Measurements from ENCODE around the gene FARS2. TPM values are rescaled to one million over a fixed set of nuclear protein-coding genes. Genes with fewer than 3 reads are reported as not detected.

FARS2 gene
- total and polyA plus RNA-seq, 11 donors, result 11.4 to 24.6 (median 20.5) TPM

GRCh38 chr6:5677219-5678000 lies 416.1 kb downstream of the FARS2 start:
- ATAC-seq (no peak), DNase-seq (no peak)
- intact Hi-C loops (cut with DNase I), result no loop called here
- no peaks in the 10 kb centered on the region for H3K36me3 ChIP-seq
- H3K27ac ChIP-seq, result no peak overlapping the region
- H3K27me3 ChIP-seq, result no peaks in the 10 kb centered on the region
- H3K9me3 ChIP-seq, result no peaks in the 10 kb centered on the region
- WGBS, 4 donors, result 89 to 92% (median 91%) methylated on average over 6 of the region's 6 CpGs
- peaks cover 0 to 59% (median 4%) of the 10 kb centered on the region in 12 donors for H3K4me1 ChIP-seq
- no peak overlapping the region for H3K4me3 ChIP-seq
- no peak for TF ChIP-seq POLR2A (IDR thresholded peaks at IDR 0.05)

- no peak for TF ChIP-seq POLR2A (IDR thresholded peaks at IDR 0.05)
- H3K4me1 ChIP-seq, result peaks cover 0 to 40% (median under 1%) of the 10 kb centered on the region in 12 donors
- intact Hi-C loops (cut with DNase I), result no loop called here
- WGBS, 4 donors, result 79 to 90% (median 82%) methylated on average over 2 of the region's 2 CpGs
- H3K9me3 ChIP-seq, result no peaks in the 10 kb centered on the region
- no peaks in the 10 kb centered on the region for H3K36me3 ChIP-seq
- no peak for ATAC-seq
- no peaks in the 10 kb centered on the region for H3K27me3 ChIP-seq
- no peak for DNase-seq
- H3K4me3 ChIP-seq, result no peak overlapping the region
- H3K27ac ChIP-seq, result peak overlapping the region in 1 of 12 donors; percentile 28
Measured at GRCh38 chr6:5679270-5679669, 418.0 kb downstream of the FARS2 start.

GRCh38 chr6:5679691-5680090 lies 418.4 kb downstream of the FARS2 start:
- TF ChIP-seq POLR2A (IDR thresholded peaks at IDR 0.05) (no peak), CTCF (IDR thresholded peaks at IDR 0.05) (no peak)
- peak overlapping the region in 1 of 12 donors; percentile 55 for H3K27ac ChIP-seq
- H3K9me3 ChIP-seq, result no peaks in the 10 kb centered on the region
- no peak for DNase-seq
- no peaks in the 10 kb centered on the region for H3K27me3 ChIP-seq
- no peaks in the 10 kb centered on the region for H3K36me3 ChIP-seq
- peaks cover 0 to 36% (median 0%) of the 10 kb centered on the region in 12 donors for H3K4me1 ChIP-seq
- no peak for ATAC-seq
- intact Hi-C loops (cut with DNase I), result no loop called here
- 43 to 56% (median 55%) methylated on average over 4 of the region's 4 CpGs for WGBS, 4 donors
- no peak overlapping the region for H3K4me3 ChIP-seq

GRCh38 chr6:5680095-5680494 lies 418.8 kb downstream of the FARS2 start:
- TF ChIP-seq POLR2A (IDR thresholded peaks at IDR 0.05), result no peak
- no peak for TF ChIP-seq CTCF (IDR thresholded peaks at IDR 0.05)
- Histone ChIP-seq H3K27ac (peak overlapping the region in 1 of 12 donors; percentile 55), H3K9me3 (no peaks in the 10 kb centered on the region), H3K36me3 (no peaks in the 10 kb centered on the region), H3K4me3 (no peak overlapping the region), H3K27me3 (no peaks in the 10 kb centered on the region), H3K4me1 (peaks cover 0 to 34% (median 0%) of the 10 kb centered on the region in 12 donors)
- 89 to 95% (median 92%) methylated on average over 5 of the region's 5 CpGs for WGBS, 4 donors
- DNase-seq (no peak), ATAC-seq (no peak)
- intact Hi-C loops (cut with DNase I), result no loop called here

- Histone ChIP-seq H3K36me3 (no peaks in the 10 kb centered on the region), H3K4me3 (no peak overlapping the region), H3K27ac (peak overlapping the region in 1 of 12 donors; percentile 55), H3K4me1 (peaks cover 0 to 34% (median 0%) of the 10 kb centered on the region in 12 donors), H3K9me3 (peaks cover 0 to 3% (median 0%) of the 10 kb centered on the region in 12 donors), H3K27me3 (no peaks in the 10 kb centered on the region)
- intact Hi-C loops (cut with DNase I), result no loop called here
- 66 to 72% (median 70%) methylated on average over 4 of the region's 4 CpGs for WGBS, 4 donors
- DNase-seq, result no peak
- ATAC-seq, result no peak
- TF ChIP-seq CTCF (IDR thresholded peaks at IDR 0.05), result no peak
- TF ChIP-seq POLR2A (IDR thresholded peaks at IDR 0.05), result no peak
Measured at GRCh38 chr6:5681480-5681879, 420.2 kb downstream of the FARS2 start.
